Measurements from ENCODE around the gene UGGT1.

Gene UGGT1

GRCh38 chr2:128208023-128208422 lies 117.0 kb downstream of the UGGT1 start:
- no peak for TF ChIP-seq CTCF (IDR thresholded peaks at IDR 0.05)

GRCh38 chr2:128214251-128214650 lies 123.3 kb downstream of the UGGT1 start:
- TF ChIP-seq CTCF (IDR thresholded peaks at IDR 0.05), result no peak

GRCh38 chr2:128214866-128215460 lies 124.0 kb downstream of the UGGT1 start:
- TF ChIP-seq CTCF (IDR thresholded peaks at IDR 0.05), result no peak

GRCh38 chr2:128215897-128216642 lies 125.1 kb downstream of the UGGT1 start:
- no peak for TF ChIP-seq CTCF (IDR thresholded peaks at IDR 0.05)

GRCh38 chr2:128217671-128218070 lies 126.7 kb downstream of the UGGT1 start:
- no peak for TF ChIP-seq CTCF (IDR thresholded peaks at IDR 0.05)

- no peak for TF ChIP-seq CTCF (IDR thresholded peaks at IDR 0.05)
These were observed 128.9 kb downstream of the UGGT1 start for GRCh38 chr2:128219891-128220290.

- no peak for TF ChIP-seq CTCF (IDR thresholded peaks at IDR 0.05)
These were observed 136.9 kb downstream of the UGGT1 start for GRCh38 chr2:128227862-128228261.

All from LNCAP (cell line).